Measurements from ENCODE around the gene AREG. TPM values are rescaled to one million over a fixed set of nuclear protein-coding genes. Genes with fewer than 3 reads are reported as not detected.

Gene AREG
- total RNA-seq, 3 donors from 2014 or later, result 3.4 to 89.1 (median 46.2) TPM

- TF ChIP-seq POLR2A (IDR thresholded peaks at IDR 0.05) (no peak), POLR2AphosphoS5 (IDR thresholded peaks at IDR 0.05) (no peak)
- TF ChIP-seq, protein P1, sequence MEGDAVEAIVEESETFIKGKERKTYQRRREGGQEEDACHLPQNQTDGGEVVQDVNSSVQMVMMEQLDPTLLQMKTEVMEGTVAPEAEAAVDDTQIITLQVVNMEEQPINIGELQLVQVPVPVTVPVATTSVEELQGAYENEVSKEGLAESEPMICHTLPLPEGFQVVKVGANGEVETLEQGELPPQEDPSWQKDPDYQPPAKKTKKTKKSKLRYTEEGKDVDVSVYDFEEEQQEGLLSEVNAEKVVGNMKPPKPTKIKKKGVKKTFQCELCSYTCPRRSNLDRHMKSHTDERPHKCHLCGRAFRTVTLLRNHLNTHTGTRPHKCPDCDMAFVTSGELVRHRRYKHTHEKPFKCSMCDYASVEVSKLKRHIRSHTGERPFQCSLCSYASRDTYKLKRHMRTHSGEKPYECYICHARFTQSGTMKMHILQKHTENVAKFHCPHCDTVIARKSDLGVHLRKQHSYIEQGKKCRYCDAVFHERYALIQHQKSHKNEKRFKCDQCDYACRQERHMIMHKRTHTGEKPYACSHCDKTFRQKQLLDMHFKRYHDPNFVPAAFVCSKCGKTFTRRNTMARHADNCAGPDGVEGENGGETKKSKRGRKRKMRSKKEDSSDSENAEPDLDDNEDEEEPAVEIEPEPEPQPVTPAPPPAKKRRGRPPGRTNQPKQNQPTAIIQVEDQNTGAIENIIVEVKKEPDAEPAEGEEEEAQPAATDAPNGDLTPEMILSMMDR (IDR thresholded peaks at IDR 0.05), result no peak
- Histone ChIP-seq H3K27ac (no peak overlapping the region), H3K27me3 (no peaks in the 10 kb centered on the region), H3K4me3 (no peak overlapping the region), H3K36me3 (no peaks in the 10 kb centered on the region), H3K9me3 (no peaks in the 10 kb centered on the region), H3K4me1 (no peaks in the 10 kb centered on the region)
- DNase-seq (ENCODE audit: low spot score in 2 of 2), result no peak
- intact Hi-C loops (cut with DNase I; ENCODE audit: low total_unique reads), result no loop called here
Measured at GRCh38 chr4:74413265-74413664, 31.7 kb upstream of the AREG start.

DNA sequence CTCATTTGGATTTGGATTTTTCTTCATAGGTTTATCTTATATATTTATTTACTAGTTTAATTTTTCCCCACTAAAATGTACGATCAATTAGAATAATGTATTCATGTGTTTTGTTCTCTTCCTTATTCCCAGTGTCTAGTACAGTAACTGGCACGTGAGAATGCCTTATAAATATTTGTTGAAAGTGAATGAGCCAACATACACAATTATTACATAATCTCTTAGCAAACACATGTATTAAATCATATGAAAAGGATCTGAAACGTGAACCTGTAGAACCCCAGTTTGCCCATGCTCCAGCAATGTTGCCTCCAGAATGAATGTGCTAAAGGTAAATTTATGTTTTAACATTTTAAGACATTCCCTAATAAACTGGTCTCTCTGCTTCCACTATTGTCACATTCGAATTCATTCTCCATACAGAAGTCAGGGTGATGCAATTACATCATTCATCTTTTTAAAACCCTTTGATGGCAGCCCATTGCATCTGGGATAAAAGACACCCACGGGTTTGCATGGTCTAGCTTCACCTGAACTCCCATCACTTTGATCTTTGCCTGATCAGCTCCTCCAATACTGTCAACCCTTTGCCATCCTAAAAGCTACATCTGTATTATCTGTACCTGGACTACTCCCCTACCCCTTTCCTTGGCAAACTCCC is 30.7 kb upstream of the AREG start:
- Histone ChIP-seq H3K36me3 (no peaks in the 10 kb centered on the region), H3K27ac (no peak overlapping the region), H3K4me3 (no peak overlapping the region), H3K9me3 (no peaks in the 10 kb centered on the region), H3K4me1 (no peaks in the 10 kb centered on the region), H3K27me3 (no peaks in the 10 kb centered on the region)
- TF ChIP-seq POLR2A (IDR thresholded peaks at IDR 0.05) (no peak), POLR2AphosphoS5 (IDR thresholded peaks at IDR 0.05) (no peak)
- TF ChIP-seq, protein P1 (IDR thresholded peaks at IDR 0.05), result no peak
- DNase-seq (ENCODE audit: low spot score in 2 of 2), result no peak
- intact Hi-C loops (cut with DNase I; ENCODE audit: low total_unique reads), result no loop called here

- no peak overlapping the region for H3K4me3 ChIP-seq
- H3K27ac ChIP-seq, result no peak overlapping the region
- no peak for TF ChIP-seq POLR2AphosphoS5 (IDR thresholded peaks at IDR 0.05)
- TF ChIP-seq, protein P1 (IDR thresholded peaks at IDR 0.05), result no peak
- no peak for TF ChIP-seq POLR2A (IDR thresholded peaks at IDR 0.05)
- intact Hi-C loops (cut with DNase I; ENCODE audit: low total_unique reads), result no loop called here
- no peaks in the 10 kb centered on the region for H3K4me1 ChIP-seq
- no peak for DNase-seq (ENCODE audit: low spot score in 2 of 2)
- no peaks in the 10 kb centered on the region for H3K9me3 ChIP-seq
- H3K27me3 ChIP-seq, result no peaks in the 10 kb centered on the region
- H3K36me3 ChIP-seq, result no peaks in the 10 kb centered on the region
Measured at GRCh38 chr4:74415602-74416300, 29.2 kb upstream of the AREG start.

DNA sequence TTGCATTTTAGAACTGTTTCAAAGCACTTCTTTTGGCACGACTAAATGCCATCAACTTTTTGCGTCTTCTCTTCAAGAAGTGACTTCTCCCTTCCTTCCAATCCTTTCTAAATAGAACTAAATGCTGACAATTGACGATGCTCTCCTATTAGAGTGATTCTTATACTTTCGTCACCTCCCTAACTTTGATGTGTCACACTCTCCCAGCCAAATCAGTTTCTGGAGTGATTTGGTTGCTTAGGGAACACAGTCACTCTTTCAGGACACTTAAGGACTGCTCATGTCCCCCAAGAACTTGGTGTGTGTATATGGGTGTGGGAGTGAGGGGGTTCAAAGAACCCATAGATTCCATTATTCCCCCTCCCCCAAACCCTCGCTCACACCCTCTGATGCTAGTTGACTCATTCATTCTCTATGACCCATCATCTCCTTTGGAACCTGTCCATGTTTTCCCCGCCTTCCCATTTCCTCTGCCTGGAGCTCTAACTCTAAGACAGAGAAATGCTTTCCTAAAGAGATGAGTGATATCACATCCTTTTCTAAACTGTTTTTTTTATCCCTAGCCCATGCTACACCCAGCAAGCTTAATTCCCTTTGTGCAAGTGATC is 26.8 kb upstream of the AREG start:
- DNase-seq (ENCODE audit: low spot score in 2 of 2), result no peak
- no peaks in the 10 kb centered on the region for H3K9me3 ChIP-seq
- TF ChIP-seq POLR2AphosphoS5 (IDR thresholded peaks at IDR 0.05), result no peak
- TF ChIP-seq POLR2A (IDR thresholded peaks at IDR 0.05), result no peak
- TF ChIP-seq, protein P1 (IDR thresholded peaks at IDR 0.05), result no peak
- intact Hi-C loops (cut with DNase I; ENCODE audit: low total_unique reads), result no loop called here
- no peaks in the 10 kb centered on the region for H3K4me1 ChIP-seq
- H3K36me3 ChIP-seq, result no peaks in the 10 kb centered on the region
- H3K27ac ChIP-seq, result no peak overlapping the region
- no peaks in the 10 kb centered on the region for H3K27me3 ChIP-seq
- no peak overlapping the region for H3K4me3 ChIP-seq

GRCh38 chr4:74420863-74421262 is 24.1 kb upstream of the AREG start:
- intact Hi-C loops (cut with DNase I; ENCODE audit: low total_unique reads), result no loop called here
- H3K36me3 ChIP-seq, result no peaks in the 10 kb centered on the region
- no peaks in the 10 kb centered on the region for H3K9me3 ChIP-seq
- H3K27ac ChIP-seq, result no peak overlapping the region
- DNase-seq (ENCODE audit: low spot score in 2 of 2), result no peak
- TF ChIP-seq POLR2AphosphoS5 (IDR thresholded peaks at IDR 0.05) (no peak), POLR2A (IDR thresholded peaks at IDR 0.05) (no peak)
- TF ChIP-seq, protein P1 (IDR thresholded peaks at IDR 0.05), result no peak
- H3K4me1 ChIP-seq, result no peaks in the 10 kb centered on the region
- H3K4me3 ChIP-seq, result no peak overlapping the region
- no peaks in the 10 kb centered on the region for H3K27me3 ChIP-seq
